NT2/D1 (cell line): Measurements from ENCODE around the gene ST6GALNAC4.
A peak's percentile ranks its signal among the peaks of the same experiment; 100 is the strongest.

Source experiments
- DNase-seq: peaks from one replicate; pipeline ENCODE4 v3.0.0-alpha.2; 2011; ENCODE audit warnings: low read depth, low spot score
- H3K27me3 ChIP-seq: 2 replicates; pipeline ENCODE4 v1.6.0; 2011; ENCODE audit warnings: mild to moderate bottlenecking; ENCODE audit not compliant: insufficient read length, insufficient read depth
- H3K36me3 ChIP-seq: 2 replicates; pipeline ENCODE4 v1.6.1; 2011; ENCODE audit warnings: mild to moderate bottlenecking, low read length, mixed read lengths; ENCODE audit not compliant: insufficient read depth, insufficient read length
- H3K4me1 ChIP-seq: 2 replicates; pipeline ENCODE4 v1.5.1; 2011; ENCODE audit not compliant: insufficient read depth, insufficient read length
- H3K4me3 ChIP-seq: 2 replicates; pipeline ENCODE4 v1.5.1; 2011; ENCODE audit warnings: low read depth; ENCODE audit not compliant: insufficient read length
- H3K9ac ChIP-seq: 2 replicates; pipeline ENCODE4 v1.6.0; 2011; ENCODE audit warnings: low read depth; ENCODE audit not compliant: insufficient read length
- H3K9me3 ChIP-seq: 2 replicates; pipeline ENCODE4 v1.5.1; 2011; ENCODE audit warnings: mild to moderate bottlenecking, low read length; ENCODE audit not compliant: insufficient read depth
- SUZ12 ChIP-seq: IDR thresholded peaks from 2 replicates; pipeline ENCODE4 v1.6.1; 2011; ENCODE audit not compliant: insufficient read length, insufficient read depth; ENCODE audit errors: extremely low read depth
- YY1 ChIP-seq: IDR thresholded peaks from 2 replicates; pipeline ENCODE4 v1.6.1; 2011; ENCODE audit not compliant: insufficient read length, insufficient read depth
- ZNF274 ChIP-seq: IDR thresholded peaks from 2 replicates; pipeline ENCODE4 v1.6.1; 2011; ENCODE audit warnings: mild to moderate bottlenecking, low read depth, low read length

Gene ST6GALNAC4

DNA sequence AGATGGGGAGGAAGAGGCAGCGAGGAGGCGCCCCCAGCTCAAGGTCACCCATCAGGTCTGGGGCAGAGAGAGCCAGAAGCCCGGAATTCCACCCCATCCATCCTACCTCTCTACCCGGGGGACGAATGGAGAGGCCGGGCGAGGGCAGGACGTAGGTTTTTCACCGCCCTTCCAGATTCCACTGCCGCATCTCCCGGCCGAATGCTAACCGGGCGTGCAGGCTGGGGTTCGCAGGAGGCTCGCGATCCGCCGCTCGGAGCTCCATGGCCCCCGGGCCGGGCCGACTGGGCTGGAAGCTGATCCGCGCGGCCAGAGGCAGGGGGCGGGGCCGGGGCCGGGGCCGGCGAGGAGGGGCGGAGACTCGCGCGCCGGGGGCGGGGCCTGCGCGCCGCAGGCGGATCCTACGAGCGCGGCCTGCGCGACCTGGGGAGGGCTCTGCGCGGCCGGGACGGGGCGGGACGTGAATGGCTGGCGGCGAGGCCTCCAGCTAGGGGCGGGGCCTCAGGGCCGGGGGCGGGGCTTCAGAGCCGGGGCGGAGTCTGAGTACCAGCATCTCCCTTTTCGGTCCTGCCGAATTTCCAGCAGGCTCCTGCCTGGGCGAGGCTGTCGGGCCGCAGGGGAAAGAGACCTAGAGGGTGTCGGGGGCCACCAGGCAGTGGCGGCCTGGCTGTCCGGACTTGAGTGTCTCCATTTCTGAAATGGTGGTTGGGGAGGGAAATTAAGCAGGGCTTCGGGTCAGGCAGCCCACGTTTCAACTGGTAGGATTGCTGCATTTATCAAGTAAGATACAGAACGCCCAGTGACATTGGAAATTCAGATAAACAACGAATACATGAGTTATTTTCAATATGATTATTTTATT, at the start of gene ST6GALNAC4:
Gene ST6GALNAC4 (minus strand): TSS at position 322 of the 862 bp plus-strand sequence. CDS start 622 bp downstream, outside the sequence.
- Histone ChIP-seq H3K4me1 (peaks cover 17% of the 10 kb centered on the region), H3K9ac (peak within 1 kb of the TSS; percentile 82), H3K4me3 (peak within 1 kb of the TSS; percentile 58), H3K36me3 (peaks cover 16% of the 10 kb centered on the region), H3K27me3 (peaks cover 29% of the 10 kb centered on the region), H3K9me3 (no peaks in the 10 kb centered on the region)
- no peak for TF ChIP-seq YY1
- no peak for TF ChIP-seq SUZ12
- TF ChIP-seq ZNF274: no peak
- peak; percentile 80 for DNase-seq

DNA sequence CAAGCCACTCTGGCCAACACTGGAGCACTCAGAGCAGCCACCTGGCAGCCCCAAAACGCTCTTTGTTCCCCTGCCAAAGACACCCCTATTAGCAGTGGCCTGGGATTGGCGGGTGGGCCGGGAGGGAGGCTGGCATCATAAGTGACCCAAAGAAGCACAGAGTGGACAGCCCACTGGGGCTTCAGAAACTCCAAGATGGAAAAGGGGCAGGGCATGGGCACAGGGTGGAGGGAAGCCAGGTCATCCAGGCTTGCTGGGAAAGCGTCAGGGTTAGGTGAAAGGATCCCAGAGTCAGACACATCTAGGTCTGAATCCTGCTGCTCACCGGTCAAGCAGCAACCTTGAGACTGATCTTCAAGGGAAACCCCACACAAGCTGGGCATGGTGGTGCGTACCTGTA, 49.1 kb upstream of the ST6GALNAC4 start:
- no peaks in the 10 kb centered on the region for H3K9me3 ChIP-seq
- peaks cover 42% of the 10 kb centered on the region for H3K4me1 ChIP-seq
- TF ChIP-seq YY1 (no peak), SUZ12 (no peak), ZNF274 (no peak)
- peak overlapping the region; percentile 44 for H3K9ac ChIP-seq
- H3K4me3 ChIP-seq: no peak overlapping the region
- no peak for DNase-seq
- H3K27me3 ChIP-seq: no peaks in the 10 kb centered on the region
- H3K36me3 ChIP-seq: peaks cover 28% of the 10 kb centered on the region

DNA sequence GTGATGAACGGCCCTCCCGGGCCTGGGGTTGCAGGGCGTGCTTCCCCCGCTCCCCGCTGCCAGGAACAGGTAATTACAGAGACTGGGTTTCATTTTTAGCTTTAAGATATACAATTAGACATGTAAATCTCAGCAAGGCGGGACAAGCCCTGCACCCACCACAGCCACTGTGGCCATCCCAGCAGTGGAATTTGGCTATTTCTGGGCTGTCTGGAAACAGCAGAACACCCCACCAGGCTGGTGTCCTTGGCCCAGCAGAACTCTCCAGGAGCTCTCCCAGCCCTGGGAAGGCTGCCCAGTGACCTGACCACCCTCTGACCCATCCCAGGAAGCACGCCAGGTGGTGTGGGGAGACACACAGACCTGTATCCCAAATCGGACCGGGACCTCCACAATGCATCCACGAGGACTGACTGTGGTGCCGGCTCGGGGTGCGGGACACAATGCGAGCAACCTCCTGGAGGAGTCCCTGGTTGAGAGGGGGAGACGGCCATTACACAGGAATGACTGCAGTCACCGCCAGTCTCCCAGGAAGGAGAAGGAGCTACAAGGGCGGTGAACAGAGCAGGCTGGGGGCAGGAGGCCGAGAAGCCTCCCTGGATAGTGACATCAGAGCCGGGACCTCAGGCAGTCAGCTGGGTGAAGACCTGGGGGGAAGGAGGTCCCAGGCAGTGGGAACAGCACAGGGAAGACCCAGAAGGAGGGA, 46.7 kb upstream of the ST6GALNAC4 start:
- no peaks in the 10 kb centered on the region for H3K27me3 ChIP-seq
- H3K4me3 ChIP-seq: no peak overlapping the region
- DNase-seq: no peak
- no peak overlapping the region for H3K9ac ChIP-seq
- H3K4me1 ChIP-seq: peaks cover 42% of the 10 kb centered on the region
- H3K36me3 ChIP-seq: peaks cover 34% of the 10 kb centered on the region
- H3K9me3 ChIP-seq: no peaks in the 10 kb centered on the region
- no peak for TF ChIP-seq ZNF274
- no peak for TF ChIP-seq YY1
- no peak for TF ChIP-seq SUZ12

- Histone ChIP-seq H3K36me3 (peaks cover 34% of the 10 kb centered on the region), H3K9ac (no peak overlapping the region), H3K27me3 (no peaks in the 10 kb centered on the region), H3K4me1 (peaks cover 40% of the 10 kb centered on the region), H3K9me3 (no peaks in the 10 kb centered on the region), H3K4me3 (no peak overlapping the region)
- TF ChIP-seq ZNF274 (no peak), YY1 (no peak), SUZ12 (no peak)
- no peak for DNase-seq
Measured at GRCh38 chr9:127963041-127963358, 46.2 kb upstream of the ST6GALNAC4 start.

GRCh38 chr9:127962278-127962677, 45.4 kb upstream of the ST6GALNAC4 start:
- peaks cover 34% of the 10 kb centered on the region for H3K36me3 ChIP-seq
- H3K9me3 ChIP-seq: no peaks in the 10 kb centered on the region
- no peak for DNase-seq
- no peak overlapping the region for H3K9ac ChIP-seq
- H3K27me3 ChIP-seq: no peaks in the 10 kb centered on the region
- TF ChIP-seq ZNF274 (no peak), SUZ12 (no peak), YY1 (no peak)
- H3K4me1 ChIP-seq: peaks cover 37% of the 10 kb centered on the region
- no peak overlapping the region for H3K4me3 ChIP-seq

- peaks cover 31% of the 10 kb centered on the region for H3K4me1 ChIP-seq
Measured at GRCh38 chr9:127961613-127962155, 44.8 kb upstream of the ST6GALNAC4 start.

DNA sequence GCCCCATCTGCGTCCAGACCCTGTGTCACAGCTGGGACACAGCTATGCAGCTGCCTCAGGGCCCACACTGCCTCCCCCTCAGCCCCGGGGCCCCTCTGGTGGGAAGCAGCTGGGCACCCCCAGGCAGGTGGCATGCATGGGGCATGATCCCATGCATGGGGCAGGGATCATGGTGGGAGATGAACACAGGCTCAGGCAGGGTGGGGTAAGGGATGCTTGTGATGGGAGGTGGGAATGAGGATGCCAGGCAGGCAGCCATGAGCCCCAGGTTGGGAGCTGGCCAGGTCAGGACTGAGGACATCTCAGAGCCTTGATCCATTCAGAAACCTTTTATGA, 44.3 kb upstream of the ST6GALNAC4 start:
- no peak overlapping the region for H3K9ac ChIP-seq
- DNase-seq: no peak
- no peaks in the 10 kb centered on the region for H3K9me3 ChIP-seq
- peaks cover 34% of the 10 kb centered on the region for H3K36me3 ChIP-seq
- H3K27me3 ChIP-seq: no peaks in the 10 kb centered on the region
- peaks cover 31% of the 10 kb centered on the region for H3K4me1 ChIP-seq
- H3K4me3 ChIP-seq: no peak overlapping the region
- TF ChIP-seq SUZ12 (no peak), YY1 (no peak), ZNF274 (no peak)

More at GRCh38 chr9:127961613-127962155, 44.8 kb upstream of the ST6GALNAC4 start:
- Histone ChIP-seq H3K27me3 (no peaks in the 10 kb centered on the region), H3K36me3 (peaks cover 34% of the 10 kb centered on the region), H3K4me3 (no peak overlapping the region), H3K9me3 (no peaks in the 10 kb centered on the region), H3K9ac (no peak overlapping the region)
- DNase-seq: no peak
- TF ChIP-seq SUZ12: no peak
- TF ChIP-seq YY1: no peak
- no peak for TF ChIP-seq ZNF274
